Measurements from ENCODE around the gene AGPAT3.

AGPAT3 gene

GRCh38 chr21:43851593-43851992 lies 13.4 kb upstream of the AGPAT3 start:
- H3K9me3 ChIP-seq, result no peaks in the 10 kb centered on the region
- intact Hi-C loops (cut with DNase I; ENCODE audit: low total_unique reads), result no loop called here

GRCh38 chr21:43853851-43854772 lies 10.9 kb upstream of the AGPAT3 start:
- Histone ChIP-seq H3K9me3 (no peaks in the 10 kb centered on the region), H3K4me3 (no peak overlapping the region), H3K4me1 (no peaks in the 10 kb centered on the region), H3K27ac (no peak overlapping the region), H3K27me3 (peaks cover 0 to 18% of the 10 kb centered on the region in 2 donors), H3K36me3 (no peaks in the 10 kb centered on the region)
- intact Hi-C loops (cut with DNase I; ENCODE audit: low total_unique reads), result no loop called here
- no peak for DNase-seq
- TF ChIP-seq CTCF (IDR thresholded peaks at IDR 0.05), result no peak

More at GRCh38 chr21:43851593-43851992, 13.4 kb upstream of the AGPAT3 start:
- Histone ChIP-seq H3K27me3 (peaks cover 0 to 18% of the 10 kb centered on the region in 2 donors), H3K4me1 (no peaks in the 10 kb centered on the region), H3K27ac (no peak overlapping the region), H3K36me3 (no peaks in the 10 kb centered on the region), H3K4me3 (no peak overlapping the region)
- TF ChIP-seq CTCF (IDR thresholded peaks at IDR 0.05), result no peak
- no peak for DNase-seq

- no peak overlapping the region for H3K4me3 ChIP-seq
Observed at GRCh38 chr21:43854773-43855633, 10.0 kb upstream of the AGPAT3 start.

GRCh38 chr21:43855955-43856354 lies 9.1 kb upstream of the AGPAT3 start:
- Histone ChIP-seq H3K9me3 (no peaks in the 10 kb centered on the region), H3K27me3 (peaks cover 0 to 18% of the 10 kb centered on the region in 2 donors), H3K4me3 (no peak overlapping the region), H3K4me1 (peaks cover 0 to 9% (median 5%) of the 10 kb centered on the region in 4 donors), H3K36me3 (no peaks in the 10 kb centered on the region), H3K27ac (no peak overlapping the region)
- no peak for TF ChIP-seq CTCF (IDR thresholded peaks at IDR 0.05)
- intact Hi-C loops (cut with DNase I; ENCODE audit: low total_unique reads), result no loop called here
- no peak for DNase-seq

More at GRCh38 chr21:43854773-43855633, 10.0 kb upstream of the AGPAT3 start:
- Histone ChIP-seq H3K9me3 (no peaks in the 10 kb centered on the region), H3K36me3 (no peaks in the 10 kb centered on the region), H3K4me1 (peaks cover 0 to under 1% (median 0%) of the 10 kb centered on the region in 4 donors), H3K27me3 (peaks cover 0 to 18% of the 10 kb centered on the region in 2 donors), H3K27ac (no peak overlapping the region)
- intact Hi-C loops (cut with DNase I; ENCODE audit: low total_unique reads), result no loop called here
- TF ChIP-seq CTCF (IDR thresholded peaks at IDR 0.05), result no peak
- no peak for DNase-seq

GRCh38 chr21:43858806-43859648 lies 6.0 kb upstream of the AGPAT3 start:
- peaks cover 0 to 12% (median 7%) of the 10 kb centered on the region in 4 donors for H3K4me1 ChIP-seq
- no peaks in the 10 kb centered on the region for H3K9me3 ChIP-seq
- no peak overlapping the region for H3K4me3 ChIP-seq
- intact Hi-C loops (cut with DNase I; ENCODE audit: low total_unique reads), result no loop called here
- peaks cover 0 to 13% of the 10 kb centered on the region in 2 donors for H3K27me3 ChIP-seq
- no peak for TF ChIP-seq CTCF (IDR thresholded peaks at IDR 0.05)
- DNase-seq, result no peak
- H3K27ac ChIP-seq, result no peak overlapping the region
- no peaks in the 10 kb centered on the region for H3K36me3 ChIP-seq
